Endodermal cell (in vitro differentiated cells): ENCODE measurements around the gene NAV2. TPM values are rescaled to one million over a fixed set of nuclear protein-coding genes. Genes with fewer than 3 reads are reported as not detected.

ENCODE experiments used
- DNase-seq: peaks from one replicate; pipeline ENCODE4 v3.0.0-alpha.2; 2017
- H3K27ac ChIP-seq: 2 replicates; pipeline ENCODE4 v1.5.1; 2013; ENCODE audit warnings: mild to moderate bottlenecking, low read depth, low read length, moderate library complexity
- H3K27me3 ChIP-seq: 2 replicates; pipeline ENCODE4 v1.6.1; 2013; ENCODE audit warnings: mild to moderate bottlenecking, low read length, moderate library complexity; ENCODE audit not compliant: insufficient read depth, control insufficient read depth, poor library complexity, severe bottlenecking
- H3K36me3 ChIP-seq: 2 replicates; pipeline ENCODE4 v1.7.0; 2013; ENCODE audit warnings: mild to moderate bottlenecking, low read length, moderate library complexity; ENCODE audit not compliant: control insufficient read depth, insufficient read depth
- H3K4me1 ChIP-seq: one replicate; pipeline ENCODE4 v1.7.0; 2013; ENCODE audit warnings: low read length; ENCODE audit not compliant: control insufficient read depth, insufficient read depth
- H3K4me3 ChIP-seq: 2 replicates; pipeline ENCODE4 v1.5.1; 2013; ENCODE audit warnings: mild to moderate bottlenecking, low read length, moderate library complexity
- H3K9ac ChIP-seq: 2 replicates; pipeline ENCODE4 v1.6.1; 2013; ENCODE audit warnings: mild to moderate bottlenecking, low read length, moderate library complexity; ENCODE audit not compliant: poor library complexity, severe bottlenecking; ENCODE audit errors: extremely low read depth
- H3K9me3 ChIP-seq: 2 replicates; pipeline ENCODE4 v1.6.1; 2013; ENCODE audit warnings: mild to moderate bottlenecking, low read length, moderate library complexity; ENCODE audit not compliant: control insufficient read depth
- H3K27ac Mint-ChIP-seq: 2 replicates; pipeline ENCODE4 v1.8.0; 2020; ENCODE audit warnings: mixed read lengths
- H3K27me3 Mint-ChIP-seq: 2 replicates; pipeline ENCODE4 v1.8.0; 2021; ENCODE audit warnings: mild to moderate bottlenecking, mixed read lengths; ENCODE audit not compliant: insufficient read depth
- H3K36me3 Mint-ChIP-seq: 2 replicates; pipeline ENCODE4 v1.8.0; 2020; ENCODE audit warnings: low read depth, mixed read lengths
- H3K4me1 Mint-ChIP-seq: 2 replicates; pipeline ENCODE4 v1.8.0; 2020; ENCODE audit warnings: mixed read lengths
- H3K4me3 Mint-ChIP-seq: 2 replicates; pipeline ENCODE4 v1.8.0; 2020; ENCODE audit warnings: mild to moderate bottlenecking, moderate library complexity, mixed read lengths
- H3K9me3 Mint-ChIP-seq: 2 replicates; pipeline ENCODE4 v1.8.0; 2020; ENCODE audit warnings: mild to moderate bottlenecking, mixed read lengths
- WGBS, 2 experiments: methylation state at CpG; one replicate each; pipeline versions ENCODE4 v1.1.5 to v1.1.7; 2013; ENCODE audit warnings: missing lambda C conversion rate in 2 of 2, mixed read lengths in 1 of 2; ENCODE audit not compliant: insufficient coverage in 1 of 2, insufficient read length in 1 of 2; 5-methylcytosine and 5-hydroxymethylcytosine counted together
- total RNA-seq, 2 donors: library from RNA; stranded (reverse); fragmentation: NEBNext Ultra II Directional in 1 of 2; extraction: Animal tissue kit (Norgen Biotek cat#: 25700) in 1 of 2; gene quantifications; 2 replicates in 1 of 2; 3 replicates in 1 of 2; pipeline ENCODE4 v1.2.1, GENCODE V29; 2021
- TF ChIP-seq, protein P1 (sequence below): fragments of 200-600 bp; sonication (generic); conservative IDR thresholded peaks from 2 replicates; pipeline ENCODE4 v1.5.0; 2021; ENCODE audit warnings: antibody characterized with exemption, mild to moderate bottlenecking

The NAV2 gene
- total RNA-seq, 2 donors from 2014 or later, result 37.1 to 42.4 TPM

DNA sequence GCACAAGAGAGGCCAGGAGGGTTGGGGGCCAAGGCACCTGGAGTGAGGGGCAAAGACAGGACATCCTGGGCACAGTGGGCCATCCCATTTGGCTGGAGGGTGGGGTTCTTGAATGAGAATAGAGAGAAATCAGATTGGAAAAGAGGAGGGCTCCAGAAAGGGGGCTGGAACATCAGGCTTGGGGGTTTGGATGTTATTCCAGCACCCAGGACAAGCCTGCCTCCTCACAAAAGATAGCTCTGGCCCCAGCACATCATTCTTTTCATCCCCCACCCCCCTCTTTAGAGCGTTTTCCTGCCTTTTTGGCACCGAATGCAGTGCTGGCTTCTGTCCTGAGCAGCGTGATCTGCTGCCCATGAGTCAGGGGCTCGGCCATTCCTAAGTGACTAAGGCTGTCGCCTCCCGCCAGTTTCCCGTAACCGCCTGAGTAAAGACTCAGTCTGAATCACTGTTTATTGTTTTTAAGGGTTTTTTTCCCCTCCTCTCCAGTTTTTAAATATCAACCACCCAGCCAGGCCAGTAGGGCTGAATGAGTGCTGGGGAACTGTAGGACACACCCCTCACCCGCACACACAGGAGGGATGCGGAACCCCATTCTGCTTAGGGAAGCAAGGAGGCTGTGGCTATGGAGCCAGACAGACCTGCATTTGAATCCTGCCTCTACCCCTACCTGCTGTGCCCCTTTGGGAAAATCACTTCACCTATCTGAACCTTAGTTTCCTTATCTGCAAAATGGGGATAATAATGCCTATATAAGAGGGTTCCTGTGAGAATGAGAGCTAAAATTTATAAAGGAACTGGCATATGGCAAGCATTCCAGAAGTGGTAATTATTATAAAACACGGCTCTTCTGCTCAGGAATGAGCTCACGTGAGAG lies 32.4 kb upstream of the NAV2 start:
- Histone ChIP-seq H3K27me3 (no peaks in the 10 kb centered on the region), H3K27ac (no peak overlapping the region), H3K9ac (no peak overlapping the region), H3K4me3 (no peak overlapping the region), H3K9me3 (no peaks in the 10 kb centered on the region), H3K36me3 (no peaks in the 10 kb centered on the region), H3K4me1 (no peaks in the 10 kb centered on the region)
- peak overlapping the region; percentile 25 for H3K27ac Mint-ChIP-seq
- no peaks in the 10 kb centered on the region for H3K27me3 Mint-ChIP-seq
- no peak overlapping the region for H3K4me3 Mint-ChIP-seq
- TF ChIP-seq, protein P1, sequence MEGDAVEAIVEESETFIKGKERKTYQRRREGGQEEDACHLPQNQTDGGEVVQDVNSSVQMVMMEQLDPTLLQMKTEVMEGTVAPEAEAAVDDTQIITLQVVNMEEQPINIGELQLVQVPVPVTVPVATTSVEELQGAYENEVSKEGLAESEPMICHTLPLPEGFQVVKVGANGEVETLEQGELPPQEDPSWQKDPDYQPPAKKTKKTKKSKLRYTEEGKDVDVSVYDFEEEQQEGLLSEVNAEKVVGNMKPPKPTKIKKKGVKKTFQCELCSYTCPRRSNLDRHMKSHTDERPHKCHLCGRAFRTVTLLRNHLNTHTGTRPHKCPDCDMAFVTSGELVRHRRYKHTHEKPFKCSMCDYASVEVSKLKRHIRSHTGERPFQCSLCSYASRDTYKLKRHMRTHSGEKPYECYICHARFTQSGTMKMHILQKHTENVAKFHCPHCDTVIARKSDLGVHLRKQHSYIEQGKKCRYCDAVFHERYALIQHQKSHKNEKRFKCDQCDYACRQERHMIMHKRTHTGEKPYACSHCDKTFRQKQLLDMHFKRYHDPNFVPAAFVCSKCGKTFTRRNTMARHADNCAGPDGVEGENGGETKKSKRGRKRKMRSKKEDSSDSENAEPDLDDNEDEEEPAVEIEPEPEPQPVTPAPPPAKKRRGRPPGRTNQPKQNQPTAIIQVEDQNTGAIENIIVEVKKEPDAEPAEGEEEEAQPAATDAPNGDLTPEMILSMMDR, result no peak
- peaks cover 6% of the 10 kb centered on the region for H3K4me1 Mint-ChIP-seq
- WGBS, 2 experiments, result 66 to 85% methylated on average over 2 to 12 of the region's 12 CpGs
- H3K36me3 Mint-ChIP-seq, result no peaks in the 10 kb centered on the region
- H3K9me3 Mint-ChIP-seq, result no peaks in the 10 kb centered on the region
- peak; percentile 86 for DNase-seq

DNA sequence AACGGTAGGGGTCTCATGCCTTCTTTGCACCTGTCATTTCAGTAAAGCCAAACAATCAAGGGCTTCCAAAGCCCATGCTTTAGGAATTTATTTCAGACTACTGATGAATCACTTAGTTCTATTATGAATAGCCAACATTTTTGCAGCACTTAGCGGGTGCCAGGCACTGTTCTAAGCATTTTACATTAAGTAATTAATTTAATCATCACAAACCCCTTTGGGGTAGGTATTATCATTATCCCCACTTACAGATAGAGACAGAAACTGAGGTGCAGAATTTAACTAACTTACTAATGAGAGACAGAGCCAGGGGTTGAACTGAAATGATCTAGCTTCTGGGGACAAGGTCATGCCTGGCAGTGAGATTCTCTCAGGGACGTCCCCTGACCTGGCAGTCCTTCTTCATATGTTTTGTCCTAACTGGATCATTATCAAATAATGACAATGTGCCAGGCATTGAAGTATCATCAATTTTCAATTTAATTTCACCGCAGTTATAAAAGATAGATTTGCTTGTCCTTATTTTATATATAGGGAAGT lies 31.7 kb upstream of the NAV2 start:
- Histone ChIP-seq H3K4me1 (no peaks in the 10 kb centered on the region), H3K36me3 (no peaks in the 10 kb centered on the region), H3K4me3 (no peak overlapping the region), H3K9me3 (no peaks in the 10 kb centered on the region), H3K27me3 (no peaks in the 10 kb centered on the region), H3K27ac (no peak overlapping the region), H3K9ac (no peak overlapping the region)
- no peaks in the 10 kb centered on the region for H3K9me3 Mint-ChIP-seq
- 74 to 91% methylated on average over 3 to 4 of the region's 4 CpGs for WGBS, 2 experiments
- peaks cover 10% of the 10 kb centered on the region for H3K4me1 Mint-ChIP-seq
- H3K4me3 Mint-ChIP-seq, result no peak overlapping the region
- DNase-seq, result no peak
- TF ChIP-seq, protein P1, result no peak
- no peaks in the 10 kb centered on the region for H3K36me3 Mint-ChIP-seq
- H3K27me3 Mint-ChIP-seq, result no peaks in the 10 kb centered on the region
- H3K27ac Mint-ChIP-seq, result no peak overlapping the region

GRCh38 chr11:19683141-19683805 lies 29.4 kb upstream of the NAV2 start:
- no peak for DNase-seq
- no peaks in the 10 kb centered on the region for H3K9me3 ChIP-seq
- no peaks in the 10 kb centered on the region for H3K4me1 ChIP-seq
- H3K27me3 Mint-ChIP-seq, result peaks cover 5% of the 10 kb centered on the region
- no peak overlapping the region for H3K27ac Mint-ChIP-seq
- peaks cover 16% of the 10 kb centered on the region for H3K4me1 Mint-ChIP-seq
- H3K4me3 ChIP-seq, result no peak overlapping the region
- no peaks in the 10 kb centered on the region for H3K36me3 ChIP-seq
- no peaks in the 10 kb centered on the region for H3K9me3 Mint-ChIP-seq
- TF ChIP-seq, protein P1, result no peak
- H3K9ac ChIP-seq, result no peak overlapping the region
- H3K27ac ChIP-seq, result no peak overlapping the region
- H3K27me3 ChIP-seq, result no peaks in the 10 kb centered on the region
- H3K36me3 Mint-ChIP-seq, result no peaks in the 10 kb centered on the region
- H3K4me3 Mint-ChIP-seq, result no peak overlapping the region
- 87 to 97% methylated on average over 4 to 5 of the region's 5 CpGs for whole genome bisulfite sequencing, 2 experiments
